ENCODE data around the gene PDCD1. TPM values are rescaled to one million over a fixed set of nuclear protein-coding genes. Genes with fewer than 3 reads are reported as not detected.
A peak's percentile ranks its signal among the peaks of the same experiment; 100 is the strongest.
"Not testable (repeated sequence)": the region's sequence is repeated elsewhere in the genome, so short reads cannot be mapped to it uniquely, and the experiment has no call there.

PDCD1 gene
- total and polyA plus RNA-seq, 2 of the 8 experiments (the other 6 are each of a cell fraction or from before 2014, with no cell fraction given): 0.48 to 1.1 TPM

- H2BK20ac ChIP-seq (ENCODE audit: low read length); H3K23me2 ChIP-seq (ENCODE audit: low read depth, low read length); H3K27me3 ChIP-seq (replicated peaks in 1 of 4; ENCODE audit: control insufficient read depth in 3 of 4, extremely low read depth in 1 of 4, insufficient read depth in 3 of 4, low read length in 3 of 4); H3K18ac ChIP-seq (ENCODE audit: extremely low read depth, low read length); H3K14ac ChIP-seq (ENCODE audit: insufficient read length); H4K8ac ChIP-seq (ENCODE audit: extremely low read depth, insufficient read depth, low read length); H2BK12ac ChIP-seq (ENCODE audit: low read depth, low read length); FAIRE-seq; H3K56ac ChIP-seq (replicated peaks; ENCODE audit: insufficient read length, low read depth, low read length); H2AFZ ChIP-seq (ENCODE audit: low read length); H3K79me1 ChIP-seq (ENCODE audit: low read depth, low read length); H4K91ac ChIP-seq (replicated peaks; ENCODE audit: insufficient read length, low read length); H3K4me1 ChIP-seq (replicated peaks in 1 of 4; ENCODE audit: control insufficient read depth in 3 of 4, insufficient read depth in 4 of 4, low read length in 3 of 4); H4K20me1 ChIP-seq (replicated peaks in 1 of 2; ENCODE audit: control insufficient read depth in 1 of 2, insufficient read depth in 2 of 2, low read length in 2 of 2); H3K9ac ChIP-seq (replicated peaks in 1 of 4; ENCODE audit: extremely low read depth in 1 of 4, low read depth in 3 of 4, low read length in 3 of 4); H2AK5ac ChIP-seq (ENCODE audit: low read depth, low read length); H2BK120ac ChIP-seq (replicated peaks; ENCODE audit: low read depth, low read length); H3K4ac ChIP-seq (replicated peaks; ENCODE audit: insufficient read length, low read depth, low read length); H3K4me2 ChIP-seq (ENCODE audit: insufficient read depth in 1 of 2, low read depth in 2 of 2, low read length in 2 of 2); H2BK5ac ChIP-seq (ENCODE audit: low read depth, low read length); H3K4me3 ChIP-seq (ENCODE audit: extremely low read depth in 1 of 4, insufficient read depth in 2 of 4, low read depth in 3 of 4, low read length in 4 of 4); H3K27ac ChIP-seq (ENCODE audit: low read depth, low read length); H3K23ac ChIP-seq (ENCODE audit: insufficient read length); H3K79me2 ChIP-seq (ENCODE audit: control insufficient read depth in 1 of 2, insufficient read depth in 2 of 2, low read length in 2 of 2); H3K9me3 ChIP-seq (ENCODE audit: insufficient read depth in 2 of 2, low read depth in 1 of 2, low read length in 1 of 2); CTCF ChIA-PET (ENCODE audit: partially characterized antibody); H2BK15ac ChIP-seq (ENCODE audit: low read length); H3K36me3 ChIP-seq (ENCODE audit: control insufficient read depth in 2 of 4, insufficient read depth in 4 of 4, low read length in 3 of 4); H4K5ac ChIP-seq (ENCODE audit: insufficient read length, low read depth, low read length): not testable (repeated sequence)
- POLR2A ChIA-PET (ENCODE audit: partially characterized antibody): interaction anchor here (0.6 kb wide), 1 partner anchor 15 kb away, joined by 4 read pairs; no protein-coding TSS in a partner anchor
- 93% methylated on average over 42 of the region's 45 CpGs; no CpG with 5 or more reads in 1 of the 2 experiments for WGBS, 2 experiments (ENCODE audit: extremely low coverage in 1 of 2, insufficient coverage in 1 of 2, insufficient read length in 1 of 2, insufficient replicate concordance in 2 of 2, low coverage in 1 of 2, low lambda C conversion rate in 2 of 2, missing lambda C conversion rate in 1 of 2)
- DNase-seq (ENCODE audit: low read depth in 1 of 2, low spot score in 2 of 2): peak in 1 of 2 experiments; percentile 45
These were observed 34.9 kb downstream of the PDCD1 start for GRCh38 chr2:241823531-241824437.

Measured in H1 (cell line).